Type B pancreatic cell (in vitro differentiated cells): ENCODE data around the gene MAP3K21. TPM values are rescaled to one million over a fixed set of nuclear protein-coding genes. Genes with fewer than 3 reads are reported as not detected.

Experiments
- DNase-seq: peaks from one replicate; pipeline ENCODE4 v3.0.0; 2021; ENCODE audit warnings: mixed read lengths; ENCODE audit not compliant: unreplicated experiment; ENCODE audit errors: extremely low spot score
- H3K27ac Mint-ChIP-seq: 2 replicates; pipeline ENCODE4 v1.8.0; 2021; ENCODE audit warnings: mild to moderate bottlenecking, mixed read lengths
- H3K27me3 Mint-ChIP-seq: 2 replicates; pipeline ENCODE4 v1.8.0; 2021; ENCODE audit warnings: mixed read lengths
- H3K36me3 Mint-ChIP-seq: 2 replicates; pipeline ENCODE4 v1.8.0; 2021; ENCODE audit warnings: mixed read lengths
- H3K4me1 Mint-ChIP-seq: one replicate; pipeline ENCODE4 v1.8.0; 2021; ENCODE audit warnings: mixed read lengths; ENCODE audit not compliant: unreplicated experiment
- H3K4me3 Mint-ChIP-seq: 2 replicates; pipeline ENCODE4 v1.8.0; 2021; ENCODE audit warnings: mild to moderate bottlenecking, mixed read lengths
- H3K9me3 Mint-ChIP-seq: 2 replicates; pipeline ENCODE4 v1.8.0; 2021; ENCODE audit warnings: mixed read lengths
- CTCF ChIP-seq: fragments of 200-600 bp; sonication (generic); conservative IDR thresholded peaks from 2 replicates; pipeline ENCODE4 v1.5.0; 2021; ENCODE audit warnings: antibody characterized with exemption, mild to moderate bottlenecking
- total RNA-seq: library from RNA; stranded (reverse); gene quantifications from 2 replicates; pipeline ENCODE4 v1.2.1, GENCODE V29; 2021; ENCODE audit warnings: low replicate concordance

Gene MAP3K21
- total RNA-seq, 1 donor from 2014 or later, result 6.4 TPM

- H3K4me1 Mint-ChIP-seq, result peaks cover 4% of the 10 kb centered on the region
- no peak for DNase-seq
- H3K36me3 Mint-ChIP-seq, result no peaks in the 10 kb centered on the region
- TF ChIP-seq CTCF, result no peak
- no peaks in the 10 kb centered on the region for H3K9me3 Mint-ChIP-seq
- no peak overlapping the region for H3K27ac Mint-ChIP-seq
- H3K27me3 Mint-ChIP-seq, result no peaks in the 10 kb centered on the region
- no peak overlapping the region for H3K4me3 Mint-ChIP-seq
These were observed 45.7 kb downstream of the MAP3K21 start for GRCh38 chr1:233373226-233373625.

- no peaks in the 10 kb centered on the region for H3K27me3 Mint-ChIP-seq
- H3K4me3 Mint-ChIP-seq, result no peak overlapping the region
- no peak for TF ChIP-seq CTCF
- no peak for DNase-seq
- no peaks in the 10 kb centered on the region for H3K36me3 Mint-ChIP-seq
- H3K27ac Mint-ChIP-seq, result no peak overlapping the region
- H3K9me3 Mint-ChIP-seq, result no peaks in the 10 kb centered on the region
- peaks cover 4% of the 10 kb centered on the region for H3K4me1 Mint-ChIP-seq
These were observed 48.1 kb downstream of the MAP3K21 start for GRCh38 chr1:233375653-233376052.

- no peak overlapping the region for H3K27ac Mint-ChIP-seq
- DNase-seq, result no peak
- H3K4me3 Mint-ChIP-seq, result no peak overlapping the region
- no peaks in the 10 kb centered on the region for H3K27me3 Mint-ChIP-seq
- H3K4me1 Mint-ChIP-seq, result no peaks in the 10 kb centered on the region
- no peak for TF ChIP-seq CTCF
- H3K36me3 Mint-ChIP-seq, result peaks cover 5% of the 10 kb centered on the region
- H3K9me3 Mint-ChIP-seq, result no peaks in the 10 kb centered on the region
These were observed 49.0 kb downstream of the MAP3K21 start for GRCh38 chr1:233376382-233377110.

GRCh38 chr1:233379869-233380438 lies 52.4 kb downstream of the MAP3K21 start:
- Mint-ChIP-seq H3K36me3 (peaks cover 13% of the 10 kb centered on the region), H3K9me3 (no peaks in the 10 kb centered on the region), H3K27ac (no peak overlapping the region), H3K4me1 (no peaks in the 10 kb centered on the region), H3K4me3 (no peak overlapping the region), H3K27me3 (no peaks in the 10 kb centered on the region)
- no peak for DNase-seq
- no peak for TF ChIP-seq CTCF

- Mint-ChIP-seq H3K27ac (no peak overlapping the region), H3K27me3 (no peaks in the 10 kb centered on the region), H3K4me1 (no peaks in the 10 kb centered on the region), H3K4me3 (no peak overlapping the region), H3K36me3 (peaks cover 13% of the 10 kb centered on the region), H3K9me3 (no peaks in the 10 kb centered on the region)
- no peak for DNase-seq
- no peak for TF ChIP-seq CTCF
These were observed 54.3 kb downstream of the MAP3K21 start for GRCh38 chr1:233381806-233382205.
